ENCODE data around the gene MEX3A.
"Not testable (repeated sequence)": the region's sequence is repeated elsewhere in the genome, so short reads cannot be mapped to it uniquely, and the experiment has no call there.

The MEX3A gene

DNA sequence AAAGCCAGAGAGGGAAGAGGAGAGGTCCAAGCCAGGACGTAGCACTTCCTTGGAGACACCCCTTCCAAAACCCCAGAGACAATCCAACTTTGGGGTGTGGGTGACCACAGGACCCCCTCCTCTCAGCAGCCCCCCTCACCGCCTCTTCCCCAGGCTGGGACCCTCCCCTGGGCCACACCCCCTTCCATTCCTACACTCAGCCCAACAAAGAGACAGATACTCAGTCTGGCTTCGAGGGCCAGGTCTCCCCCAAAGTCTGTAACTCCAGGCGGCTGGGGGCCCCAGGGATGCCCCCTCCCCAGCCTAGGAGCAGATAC lies 1.4 kb downstream of the MEX3A start:
- no peak for FAIRE-seq
- DNase-seq (ENCODE audit: low spot score): no peak

GRCh38 chr1:156080241-156080862 lies 1.9 kb downstream of the MEX3A start:
- FAIRE-seq (no peak), DNase-seq (ENCODE audit: low spot score) (no peak)

GRCh38 chr1:156079762-156080161 lies 2.5 kb downstream of the MEX3A start:
- no peak for FAIRE-seq
- no peak for DNase-seq (ENCODE audit: low spot score)

- DNase-seq (ENCODE audit: low spot score): no peak
- no peak for FAIRE-seq
These were observed 3.5 kb downstream of the MEX3A start for GRCh38 chr1:156078728-156079127.

DNA sequence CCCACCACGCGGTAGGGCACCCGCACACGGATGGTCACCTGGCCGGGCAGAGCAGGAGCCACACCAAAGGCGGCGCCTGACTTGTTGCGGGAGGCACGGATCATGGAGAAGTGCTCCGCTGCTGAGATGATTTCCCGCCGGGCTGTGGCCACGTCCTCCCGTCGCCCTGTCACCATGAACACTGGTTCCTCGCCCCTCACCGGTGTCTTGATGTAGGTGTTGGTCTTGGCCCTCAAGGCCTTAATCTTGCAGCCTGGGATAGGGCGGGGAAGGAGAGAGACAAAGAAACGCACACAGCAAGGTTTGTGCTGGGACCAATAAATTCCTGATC lies 4.9 kb downstream of the MEX3A start:
- DNase-seq (ENCODE audit: low spot score) (no peak), FAIRE-seq (no peak)

GRCh38 chr1:156076609-156077429 lies 5.4 kb downstream of the MEX3A start:
- no peak for FAIRE-seq

GRCh38 chr1:156075775-156076204 lies 6.5 kb downstream of the MEX3A start:
- FAIRE-seq: no peak

More at GRCh38 chr1:156076609-156077429, 5.4 kb downstream of the MEX3A start:
- DNase-seq (ENCODE audit: low spot score): no peak

GRCh38 chr1:156075162-156075561 lies 7.1 kb downstream of the MEX3A start:
- FAIRE-seq: no peak
- DNase-seq (ENCODE audit: low spot score): no peak

More at GRCh38 chr1:156075775-156076204, 6.5 kb downstream of the MEX3A start:
- DNase-seq (ENCODE audit: low spot score): no peak

DNA sequence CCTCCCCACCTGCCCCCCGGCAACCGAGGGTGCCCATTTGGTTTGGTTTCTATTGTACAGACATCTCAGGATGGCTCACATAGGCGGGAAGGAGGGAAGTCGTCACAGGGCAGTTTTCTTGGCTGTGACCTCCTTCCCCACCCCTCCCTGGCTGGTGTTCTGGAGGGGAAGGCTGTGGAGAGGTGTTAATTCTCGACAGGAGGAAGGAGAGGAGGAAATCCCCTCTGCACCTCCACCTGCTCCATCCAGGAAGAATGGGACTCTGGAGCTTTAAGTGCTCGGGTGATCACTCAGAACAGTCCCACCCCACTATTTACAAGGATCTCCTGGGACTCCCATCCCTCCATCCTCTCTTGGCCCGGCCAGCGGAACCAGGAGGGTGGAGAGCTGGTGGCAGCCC lies 7.6 kb downstream of the MEX3A start:
- no peak for DNase-seq (ENCODE audit: low spot score)
- no peak for FAIRE-seq

GRCh38 chr1:156073740-156074139 lies 8.5 kb downstream of the MEX3A start:
- DNase-seq (ENCODE audit: low spot score): no peak
- no peak for FAIRE-seq

DNA sequence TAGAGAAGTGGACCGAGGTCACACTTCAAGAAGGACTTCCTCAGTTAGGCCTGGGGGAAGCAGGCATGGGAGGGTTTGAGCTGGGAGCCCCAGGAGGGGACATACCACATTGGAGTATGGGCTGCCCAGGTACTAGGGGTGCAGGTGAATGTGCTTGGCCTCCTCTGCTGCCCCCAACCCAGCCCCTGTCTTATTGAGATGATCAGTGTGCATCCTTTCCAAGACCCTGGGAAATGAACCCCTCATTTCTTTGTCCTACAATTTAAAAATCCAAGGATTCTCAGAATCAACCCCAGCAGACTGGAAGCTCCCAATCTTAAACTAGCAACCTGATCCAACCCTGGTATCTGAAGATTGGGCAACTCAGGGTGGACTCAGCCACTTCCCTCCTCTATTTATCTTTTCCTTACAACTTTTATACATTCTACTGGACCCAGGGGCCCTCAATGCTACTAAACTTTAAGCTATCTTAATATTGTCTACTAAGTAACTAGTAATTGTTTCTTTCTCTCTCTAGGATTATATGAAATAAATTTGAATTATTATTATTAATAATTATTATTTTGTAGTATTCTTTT lies 9.1 kb downstream of the MEX3A start:
- FAIRE-seq: no peak

GRCh38 chr1:156072251-156072650 lies 10.0 kb downstream of the MEX3A start:
- FAIRE-seq (no peak), DNase-seq (ENCODE audit: low spot score) (no peak)

More for the DNA sequence above, 9.1 kb downstream of the MEX3A start:
- no peak for DNase-seq (ENCODE audit: low spot score)

DNA sequence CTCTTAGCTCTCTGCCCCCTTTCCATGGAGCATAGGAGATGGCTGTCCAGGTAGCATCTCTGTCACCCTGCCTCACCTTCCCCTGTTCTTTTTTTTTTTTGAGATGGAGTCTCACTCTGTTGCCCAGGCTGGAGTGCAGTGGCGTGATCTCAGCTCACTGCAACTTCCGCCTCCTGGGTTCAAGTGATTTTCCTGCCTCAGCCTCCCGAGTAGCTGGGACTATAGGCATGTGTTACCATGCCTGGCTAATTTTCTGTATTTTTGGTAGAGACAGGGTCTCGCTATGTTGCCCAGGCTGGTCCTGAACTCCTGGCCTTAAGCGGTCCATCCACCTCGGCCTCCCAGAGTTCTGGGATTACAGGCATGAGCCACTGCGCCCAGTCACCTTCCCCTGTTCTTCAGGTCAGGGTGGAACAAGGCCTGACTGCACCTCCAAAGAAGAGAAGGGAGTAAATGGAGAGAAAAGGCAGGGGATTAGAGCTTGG lies 10.9 kb downstream of the MEX3A start:
- FAIRE-seq; DNase-seq (ENCODE audit: low spot score): not testable (repeated sequence)

DNA sequence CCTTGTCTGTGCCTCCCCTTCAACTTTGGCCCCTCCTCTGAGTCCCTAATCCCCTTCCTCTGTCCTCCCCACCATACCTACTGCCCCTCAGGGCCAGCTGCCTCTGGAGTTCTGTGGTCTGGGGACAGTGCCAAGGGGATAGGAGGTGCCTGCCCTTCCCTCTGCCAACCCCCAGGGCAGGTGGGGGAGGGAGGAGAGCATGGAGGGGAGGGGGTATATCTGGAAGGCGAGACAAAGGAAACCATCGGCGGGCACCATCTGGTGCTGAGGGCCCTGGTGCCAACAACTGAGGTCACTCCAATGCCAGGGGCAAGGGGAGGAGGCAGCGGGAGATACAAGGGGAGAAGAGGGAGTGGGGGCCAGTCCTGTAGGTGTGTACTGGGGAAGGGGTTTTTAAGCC lies 11.7 kb downstream of the MEX3A start:
- DNase-seq (ENCODE audit: low spot score) (no peak), FAIRE-seq (no peak)

DNA sequence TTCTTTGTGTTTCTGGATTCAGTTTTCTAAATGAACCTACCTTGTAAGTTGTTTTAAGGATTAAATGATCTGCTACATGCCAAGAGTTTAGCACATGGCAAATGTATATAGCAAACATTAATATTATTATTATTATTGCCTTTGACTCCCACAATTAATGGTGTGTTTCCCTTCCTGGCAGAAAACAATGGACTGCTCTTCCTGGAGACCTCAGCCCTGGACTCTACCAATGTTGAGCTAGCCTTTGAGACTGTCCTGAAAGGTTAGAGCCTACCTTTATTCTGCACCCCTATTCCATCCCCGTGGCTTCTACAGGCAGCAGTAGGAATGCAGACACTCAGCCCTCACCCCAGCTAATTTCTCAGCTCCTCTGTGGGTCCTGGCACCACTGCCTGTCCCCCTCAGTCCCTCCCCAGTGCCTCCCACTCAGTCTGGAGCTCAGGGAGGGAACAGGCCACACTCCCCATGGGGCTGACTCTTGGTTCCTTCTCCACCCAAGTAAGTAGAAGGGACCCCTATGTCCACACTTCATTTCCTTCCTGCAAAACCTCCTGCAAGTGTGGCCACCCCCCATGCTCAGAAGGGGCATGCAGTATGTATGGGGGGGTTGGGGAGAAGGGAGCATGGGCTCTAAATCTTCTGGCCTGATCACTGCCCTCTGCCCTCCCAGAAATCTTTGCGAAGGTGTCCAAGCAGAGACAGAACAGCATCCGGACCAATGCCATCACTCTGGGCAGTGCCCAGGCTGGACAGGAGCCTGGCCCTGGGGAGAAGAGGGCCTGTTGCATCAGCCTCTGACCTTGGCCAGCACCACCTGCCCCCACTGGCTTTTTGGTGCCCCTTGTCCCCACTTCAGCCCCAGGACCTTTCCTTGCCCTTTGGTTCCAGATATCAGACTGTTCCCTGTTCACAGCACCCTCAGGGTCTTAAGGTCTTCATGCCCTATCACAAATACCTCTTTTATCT lies 12.5 kb downstream of the MEX3A start:
- no peak for FAIRE-seq

DNA sequence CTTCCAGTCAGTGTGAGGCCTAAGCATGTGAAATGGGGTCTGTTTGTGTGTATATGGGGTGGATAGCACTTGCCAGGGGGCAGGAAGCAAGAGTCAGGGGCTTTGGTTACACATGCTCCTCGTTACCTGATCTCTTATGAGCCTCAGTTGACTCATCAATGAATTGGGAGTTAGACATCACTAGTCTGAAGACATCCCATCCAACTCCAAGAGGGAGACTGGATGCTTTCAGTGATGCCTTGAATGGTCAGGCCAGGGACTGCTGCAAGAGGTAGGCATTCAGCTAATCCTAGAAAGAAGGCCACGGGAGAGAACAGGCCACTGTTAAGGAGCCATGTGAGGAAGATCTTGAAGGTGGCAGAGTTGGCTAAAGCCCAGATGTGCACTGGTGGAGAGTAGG lies 15.0 kb downstream of the MEX3A start:
- DNase-seq (ENCODE audit: low spot score): no peak
- FAIRE-seq: no peak

More for the DNA sequence above, 12.5 kb downstream of the MEX3A start:
- no peak for DNase-seq (ENCODE audit: low spot score)

- no peak for FAIRE-seq
- no peak for DNase-seq (ENCODE audit: low spot score)
These were observed 16.4 kb downstream of the MEX3A start for GRCh38 chr1:156065871-156066270.

- FAIRE-seq (no peak), DNase-seq (ENCODE audit: low spot score) (no peak)
These were observed 17.1 kb downstream of the MEX3A start for GRCh38 chr1:156065212-156065611.

DNA sequence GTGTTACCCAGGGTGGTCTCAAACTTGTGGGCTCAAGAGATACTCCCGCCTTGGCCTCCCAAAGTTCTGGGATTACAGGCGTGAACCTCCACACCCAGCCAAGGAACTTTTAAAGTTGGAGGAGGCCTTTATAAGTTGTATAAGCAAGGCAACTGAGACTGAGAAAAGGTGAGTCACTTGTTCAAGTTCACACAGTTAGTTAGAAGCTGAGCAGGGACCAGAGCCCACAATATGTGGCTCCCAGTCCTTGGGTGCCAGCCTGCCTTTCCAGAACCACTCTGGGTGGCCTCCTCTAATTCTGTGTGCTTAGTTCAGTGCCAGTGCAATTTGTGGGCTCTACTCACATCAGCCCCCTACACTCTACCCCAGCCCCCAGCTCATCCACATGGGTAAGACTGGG lies 17.6 kb downstream of the MEX3A start:
- DNase-seq (ENCODE audit: low spot score) (no peak), FAIRE-seq (no peak)

DNA sequence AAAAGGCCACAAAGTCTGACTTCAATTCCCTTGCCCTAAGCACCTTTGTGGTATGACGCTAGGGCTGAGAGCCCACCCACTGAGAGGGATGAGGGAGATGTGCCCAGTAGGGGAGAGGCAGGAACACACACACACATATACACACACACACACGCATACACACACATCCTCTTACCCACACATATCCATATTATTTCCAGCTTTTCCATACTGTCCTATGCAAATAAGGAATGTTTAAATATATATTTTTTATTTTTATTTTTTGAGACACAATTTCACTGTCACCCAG lies 18.3 kb downstream of the MEX3A start:
- FAIRE-seq: no peak

DNA sequence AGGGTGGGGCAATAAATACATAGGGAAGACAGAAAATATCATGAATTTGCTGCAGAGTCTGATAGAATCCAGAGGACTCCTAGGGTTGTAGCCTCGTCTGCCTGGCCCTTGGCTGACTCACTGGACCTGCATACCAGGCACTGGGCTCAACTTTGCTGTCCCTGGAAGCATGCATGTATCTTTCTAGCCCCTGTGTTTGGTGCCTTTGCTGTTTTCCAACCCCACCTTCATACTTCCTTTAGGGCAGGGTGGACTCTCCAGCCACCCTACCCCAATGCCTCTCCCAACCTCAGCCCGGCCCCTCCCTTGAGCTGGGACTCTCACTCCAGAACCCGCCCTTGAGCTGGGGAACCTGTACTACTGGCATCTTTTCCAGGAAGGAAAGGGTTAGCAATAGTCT lies 20.1 kb downstream of the MEX3A start:
- FAIRE-seq (no peak), DNase-seq (ENCODE audit: low spot score) (no peak)

More for the DNA sequence above, 18.3 kb downstream of the MEX3A start:
- no peak for DNase-seq (ENCODE audit: low spot score)
